Measurements from ENCODE around the gene UBXN6.

UBXN6 gene

GRCh38 chr19:4493104-4493928 is 35.7 kb upstream of the UBXN6 start:
- DNase-seq: no peak

- DNase-seq: no peak
Observed at GRCh38 chr19:4492337-4493103, 34.9 kb upstream of the UBXN6 start.

GRCh38 chr19:4491446-4491845 is 33.9 kb upstream of the UBXN6 start:
- DNase-seq: no peak

GRCh38 chr19:4488496-4488895 is 30.9 kb upstream of the UBXN6 start:
- no peak for DNase-seq

GRCh38 chr19:4487572-4487971 is 30.0 kb upstream of the UBXN6 start:
- DNase-seq: no peak

- no peak for DNase-seq
Observed at GRCh38 chr19:4483385-4483784, 25.8 kb upstream of the UBXN6 start.

- no peak for DNase-seq
Observed at GRCh38 chr19:4482721-4483364, 25.2 kb upstream of the UBXN6 start.

- no peak for DNase-seq
Observed at GRCh38 chr19:4477034-4477801, 19.6 kb upstream of the UBXN6 start.

GRCh38 chr19:4474514-4475022 is 17.0 kb upstream of the UBXN6 start:
- DNase-seq: no peak

- DNase-seq: no peak
Observed at GRCh38 chr19:4473763-4474513, 16.3 kb upstream of the UBXN6 start.

- DNase-seq: no peak
Observed at GRCh38 chr19:4473011-4473762, 15.6 kb upstream of the UBXN6 start.

GRCh38 chr19:4472174-4472974 is 14.8 kb upstream of the UBXN6 start, which contains the start of gene HDGFL2:
HDGFL2 (plus strand) TSS chr19:4472297; CDS start chr19:4472351, 54 bp downstream.
- DNase-seq: no peak

GRCh38 chr19:4471403-4472173 is 14.0 kb upstream of the UBXN6 start:
- DNase-seq: peak; percentile 100

- no peak for DNase-seq
Observed at GRCh38 chr19:4467835-4468234, 10.2 kb upstream of the UBXN6 start.

- DNase-seq: peak in 1 of 2 donors; percentile 26
Observed at GRCh38 chr19:4464815-4465581, 7.4 kb upstream of the UBXN6 start.

GRCh38 chr19:4456843-4457653 is 546 bp downstream of the UBXN6 start:
- DNase-seq: peak; percentile 11 to 52

GRCh38 chr19:4456476-4456842 is 1.1 kb downstream of the UBXN6 start:
- DNase-seq: peak; percentile 60 to 69

Measured in inflammatory macrophage (primary cell).